K562 treated with DMSO at 1 percent for 12 hours (cell line): Measurements from ENCODE around the gene BDH1. TPM values are rescaled to one million over a fixed set of nuclear protein-coding genes. Genes with fewer than 3 reads are reported as not detected.

Experiments
- total RNA-seq: library from RNA; unstranded; fragments of 300-600 nt; gene quantifications from 2 replicates; pipeline ENCODE4 v1.2.3, GENCODE V29; 2022; ENCODE audit not compliant: insufficient read depth

The BDH1 gene
- total RNA-seq, result not detected in 2 replicates

GRCh38 chr3:197555281-197556261 lies at the start of gene BDH1:
Gene BDH1 (minus strand): TSS chr3:197555968. CDS start chr3:197546443, 9,525 bp downstream.

Other genes starting within 250 kb of the BDH1 start
- 17.4 and 40.1 TPM in 2 replicates for gene RUBCN, start 180.9 kb upstream of the BDH1 start, total RNA-seq
- 12.0 and 37.8 TPM in 2 replicates for gene FYTTD1, start 193.9 kb upstream of the BDH1 start, total RNA-seq
- 15.5 and 29.5 TPM in 2 replicates for gene LRCH3, start 235.3 kb upstream of the BDH1 start, total RNA-seq